IMR-90 (cell line): ENCODE measurements around the gene SLC39A6.

Source experiments
- CEBPB ChIP-seq: IDR thresholded peaks from 2 replicates; pipeline ENCODE4 v1.6.1; 2012; ENCODE audit warnings: low read depth, low read length, improper control_type of control experiment
- CHD1 ChIP-seq: IDR thresholded peaks from 2 replicates; pipeline ENCODE4 v1.6.1; 2012; ENCODE audit warnings: low read depth, low read length, improper control_type of control experiment
- MAFK ChIP-seq: IDR thresholded peaks from 2 replicates; pipeline ENCODE4 v1.6.1; 2012; ENCODE audit warnings: low read depth, low read length, improper control_type of control experiment
- POLR2A ChIP-seq: IDR thresholded peaks from 2 replicates; pipeline ENCODE4 v1.6.1; 2012; ENCODE audit warnings: mild to moderate bottlenecking, low read depth, low read length
- RFX5 ChIP-seq: IDR thresholded peaks from 2 replicates; pipeline ENCODE4 v1.8.0; 2012; ENCODE audit warnings: low read depth, mild to moderate bottlenecking, low read length, moderate library complexity
- SMC3 ChIP-seq: fragments of 150-350 bp; IDR thresholded peaks from 2 replicates; pipeline ENCODE4 v1.6.1; 2016; ENCODE audit warnings: low read depth, mild to moderate bottlenecking, antibody characterized with exemption, low read length, moderate library complexity
- TF ChIP-seq, protein P1 (sequence below): conservative IDR thresholded peaks from 2 replicates; pipeline ENCODE4 v1.5.1; 2012; ENCODE audit warnings: mild to moderate bottlenecking, low read depth, low read length, improper control_type of control experiment

- TF ChIP-seq CHD1 (no peak), MAFK (no peak), POLR2A (no peak), RFX5 (no peak), SMC3 (no peak), CEBPB (no peak)
- TF ChIP-seq, protein P1, sequence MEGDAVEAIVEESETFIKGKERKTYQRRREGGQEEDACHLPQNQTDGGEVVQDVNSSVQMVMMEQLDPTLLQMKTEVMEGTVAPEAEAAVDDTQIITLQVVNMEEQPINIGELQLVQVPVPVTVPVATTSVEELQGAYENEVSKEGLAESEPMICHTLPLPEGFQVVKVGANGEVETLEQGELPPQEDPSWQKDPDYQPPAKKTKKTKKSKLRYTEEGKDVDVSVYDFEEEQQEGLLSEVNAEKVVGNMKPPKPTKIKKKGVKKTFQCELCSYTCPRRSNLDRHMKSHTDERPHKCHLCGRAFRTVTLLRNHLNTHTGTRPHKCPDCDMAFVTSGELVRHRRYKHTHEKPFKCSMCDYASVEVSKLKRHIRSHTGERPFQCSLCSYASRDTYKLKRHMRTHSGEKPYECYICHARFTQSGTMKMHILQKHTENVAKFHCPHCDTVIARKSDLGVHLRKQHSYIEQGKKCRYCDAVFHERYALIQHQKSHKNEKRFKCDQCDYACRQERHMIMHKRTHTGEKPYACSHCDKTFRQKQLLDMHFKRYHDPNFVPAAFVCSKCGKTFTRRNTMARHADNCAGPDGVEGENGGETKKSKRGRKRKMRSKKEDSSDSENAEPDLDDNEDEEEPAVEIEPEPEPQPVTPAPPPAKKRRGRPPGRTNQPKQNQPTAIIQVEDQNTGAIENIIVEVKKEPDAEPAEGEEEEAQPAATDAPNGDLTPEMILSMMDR = no peak
Measured at GRCh38 chr18:36085195-36085594, 43.9 kb downstream of the SLC39A6 start.
